Hematopoietic multipotent progenitor cell treated with erythropoietin and hydrocortisone succinate and interleukin-3 and kit ligand, for 15 days (in vitro differentiated cells): Measurements from ENCODE around the gene DHRS4L2.
"Not testable (repeated sequence)": the region's sequence is repeated elsewhere in the genome, so short reads cannot be mapped to it uniquely, and the experiment has no call there.

ENCODE experiments used
- DNase-seq: peaks from one replicate; pipeline ENCODE4 v3.0.0-alpha.2; 2015; ENCODE audit warnings: low spot score

The DHRS4L2 gene

DNA sequence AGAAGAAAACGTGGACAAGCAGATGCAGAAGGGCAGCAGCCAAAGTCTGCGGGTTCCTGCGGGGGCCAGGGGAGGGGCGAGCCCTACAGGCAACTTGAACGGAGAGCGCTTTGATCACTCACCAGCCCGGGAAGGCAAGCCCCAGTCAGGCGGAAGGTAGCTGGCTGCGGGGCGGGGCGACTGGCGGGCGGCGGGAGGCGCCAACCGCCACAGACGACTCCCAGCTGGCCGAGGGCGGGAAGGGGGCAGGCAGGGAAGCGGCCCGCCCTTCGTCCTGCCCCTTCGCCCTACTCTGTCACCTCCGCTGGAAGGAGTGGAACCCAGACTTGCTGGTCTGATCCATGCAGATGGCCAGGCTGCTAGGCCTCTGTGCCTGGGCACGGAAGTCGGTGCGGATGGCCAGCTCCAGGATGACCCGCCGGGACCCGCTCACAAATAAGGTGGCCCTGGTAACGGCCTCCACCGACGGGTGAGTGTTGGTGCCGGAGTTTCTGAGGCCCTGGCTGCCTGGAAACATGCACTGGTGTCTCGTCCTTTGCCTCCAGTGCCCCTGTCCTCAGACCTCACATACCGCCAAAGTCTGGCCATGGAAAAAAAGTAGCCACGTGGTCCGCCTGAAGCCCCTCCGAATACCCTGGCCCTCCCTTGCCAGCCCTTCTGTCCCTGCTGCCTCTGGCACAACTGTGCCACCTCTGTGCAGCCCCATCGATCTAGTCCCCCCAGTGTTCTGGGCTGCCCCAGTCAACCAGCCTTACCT lies at the start of gene DHRS4L2:
DHRS4L2 (plus strand) TSS at position 323 of the 757 bp plus-strand sequence; CDS start at position 342, 19 bp downstream.
- peak; percentile 68 for DNase-seq

GRCh38 chr14:23939607-23940326 lies 49.0 kb upstream of the DHRS4L2 start:
- no peak for DNase-seq

DNA sequence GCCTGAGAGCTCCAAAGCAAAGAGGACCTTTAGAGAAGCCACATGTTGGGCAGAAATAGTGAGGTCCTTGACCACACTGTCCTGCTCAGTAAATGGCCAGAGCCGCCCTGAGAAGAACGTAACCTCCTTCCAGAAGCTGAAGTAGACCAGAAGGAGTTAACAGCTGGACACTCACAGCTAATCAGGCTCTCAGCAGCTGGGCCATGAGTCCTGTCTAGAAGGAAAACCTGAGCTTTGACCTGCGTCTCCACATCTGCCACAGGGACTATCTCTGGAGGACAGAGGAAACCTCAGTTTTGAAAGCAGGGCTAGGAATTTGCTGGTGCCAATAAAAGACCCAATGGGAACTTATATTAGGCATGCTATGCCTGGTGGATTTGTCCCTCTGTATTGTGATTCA lies 47.5 kb upstream of the DHRS4L2 start:
- DNase-seq, result no peak

- no peak for DNase-seq
Measured at GRCh38 chr14:23941669-23942068, 47.1 kb upstream of the DHRS4L2 start.

DNA sequence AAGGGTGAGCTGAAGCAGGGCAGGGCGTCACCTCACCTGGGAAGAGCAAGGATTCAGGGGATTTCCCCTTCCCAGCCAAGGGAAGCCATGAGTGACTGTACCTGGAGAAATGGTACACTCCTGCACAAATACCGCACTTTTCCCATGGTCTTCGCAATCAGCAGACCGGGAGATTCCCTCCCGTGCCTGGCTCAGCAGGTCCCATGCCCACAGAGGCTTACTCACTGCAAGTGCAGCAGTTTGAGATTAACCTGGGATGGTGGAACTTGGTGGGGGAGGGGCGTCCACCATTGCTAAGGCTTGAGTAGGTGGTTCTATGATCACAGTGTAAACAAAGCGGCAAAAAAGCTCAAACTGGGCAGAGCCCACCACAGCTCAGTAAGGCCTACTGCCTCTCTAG lies 46.1 kb upstream of the DHRS4L2 start:
- no peak for DNase-seq

DNA sequence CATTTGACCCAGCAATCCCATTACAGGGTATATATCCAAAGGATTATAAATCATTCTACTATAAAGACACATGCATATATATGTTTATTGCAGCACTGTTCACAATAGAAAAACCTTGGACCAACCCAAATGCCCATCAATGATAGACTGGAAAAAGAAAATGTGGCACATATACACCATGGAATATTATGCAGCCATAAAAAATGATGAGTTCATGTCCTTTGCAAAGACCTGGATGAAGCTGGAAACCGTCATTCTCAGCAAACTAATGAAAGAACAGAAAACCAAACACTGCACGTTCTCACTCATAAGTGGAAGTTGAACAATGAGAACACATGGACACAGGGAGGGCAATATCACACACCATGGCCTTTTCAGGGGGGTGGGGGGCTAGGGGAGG lies 39.7 kb upstream of the DHRS4L2 start:
- not testable (repeated sequence) for DNase-seq

DNA sequence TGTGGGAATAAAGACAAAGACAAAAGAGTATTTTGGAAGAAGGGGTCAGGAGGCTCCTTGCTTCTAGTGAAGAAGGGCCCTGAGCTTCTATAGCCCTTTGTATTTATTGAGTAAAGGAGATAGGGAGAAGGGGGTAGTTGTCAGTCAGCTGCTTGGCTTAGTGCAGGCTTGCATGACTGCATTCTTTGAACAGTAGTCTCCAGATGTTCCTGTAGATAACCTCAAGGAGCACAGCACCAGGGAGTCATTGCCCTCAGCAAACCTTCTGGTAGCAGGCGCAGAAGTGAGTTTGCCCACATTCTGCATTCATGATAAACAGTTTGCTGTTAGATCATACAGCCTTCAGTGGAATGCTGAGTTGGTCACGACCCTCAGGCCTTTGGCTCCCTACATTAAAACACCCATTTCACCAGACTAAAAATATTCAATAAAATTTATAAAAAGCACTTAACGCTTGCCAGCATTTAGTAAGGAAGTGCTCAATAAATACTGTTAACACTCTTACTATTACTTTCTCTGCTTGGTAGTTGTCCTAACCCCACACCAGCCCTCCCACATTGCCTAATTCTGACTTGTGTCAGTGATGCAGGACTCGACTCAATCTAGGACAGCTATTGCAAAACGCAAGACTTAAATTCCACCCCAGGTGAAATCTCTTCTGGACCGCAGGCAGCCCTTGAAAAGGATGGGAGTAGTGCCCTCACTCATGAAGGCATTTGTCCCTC lies 38.2 kb upstream of the DHRS4L2 start:
- DNase-seq, result no peak

DNA sequence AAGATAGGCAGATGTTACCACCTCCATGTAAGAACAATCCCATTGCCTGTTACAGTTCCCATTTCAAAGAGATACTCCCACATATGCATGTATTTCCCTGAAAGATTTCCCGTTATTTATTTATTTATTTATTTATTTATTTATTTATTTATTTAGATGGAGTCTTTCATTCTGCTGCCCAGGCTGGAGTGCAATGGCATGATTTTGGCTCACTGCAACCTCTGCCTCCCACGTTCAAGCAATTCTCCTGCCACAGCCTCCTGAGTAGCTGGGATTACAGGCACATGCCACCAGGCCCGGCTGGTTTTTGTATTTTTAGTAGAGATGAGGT lies 37.6 kb upstream of the DHRS4L2 start:
- DNase-seq, result not testable (repeated sequence)

- no peak for DNase-seq
Measured at GRCh38 chr14:23951590-23952201, 37.0 kb upstream of the DHRS4L2 start.

DNA sequence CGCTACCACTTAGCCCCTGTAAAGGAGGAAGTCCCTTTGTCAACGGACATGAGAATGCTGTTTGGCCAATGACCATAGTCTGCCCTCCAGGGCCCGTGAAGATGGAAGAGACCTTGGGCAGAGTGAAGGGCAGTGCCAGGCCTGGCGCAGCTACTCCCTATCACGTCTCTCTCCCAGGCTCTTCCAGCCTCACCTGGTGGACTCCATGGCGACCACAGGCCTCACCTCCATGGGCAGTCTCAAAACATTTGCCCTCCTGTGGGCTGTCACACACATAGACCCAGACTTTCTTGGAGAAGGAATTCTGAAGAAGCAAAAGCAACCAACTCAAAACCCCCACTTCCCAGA lies 35.6 kb upstream of the DHRS4L2 start:
- not testable (repeated sequence) for DNase-seq

DNA sequence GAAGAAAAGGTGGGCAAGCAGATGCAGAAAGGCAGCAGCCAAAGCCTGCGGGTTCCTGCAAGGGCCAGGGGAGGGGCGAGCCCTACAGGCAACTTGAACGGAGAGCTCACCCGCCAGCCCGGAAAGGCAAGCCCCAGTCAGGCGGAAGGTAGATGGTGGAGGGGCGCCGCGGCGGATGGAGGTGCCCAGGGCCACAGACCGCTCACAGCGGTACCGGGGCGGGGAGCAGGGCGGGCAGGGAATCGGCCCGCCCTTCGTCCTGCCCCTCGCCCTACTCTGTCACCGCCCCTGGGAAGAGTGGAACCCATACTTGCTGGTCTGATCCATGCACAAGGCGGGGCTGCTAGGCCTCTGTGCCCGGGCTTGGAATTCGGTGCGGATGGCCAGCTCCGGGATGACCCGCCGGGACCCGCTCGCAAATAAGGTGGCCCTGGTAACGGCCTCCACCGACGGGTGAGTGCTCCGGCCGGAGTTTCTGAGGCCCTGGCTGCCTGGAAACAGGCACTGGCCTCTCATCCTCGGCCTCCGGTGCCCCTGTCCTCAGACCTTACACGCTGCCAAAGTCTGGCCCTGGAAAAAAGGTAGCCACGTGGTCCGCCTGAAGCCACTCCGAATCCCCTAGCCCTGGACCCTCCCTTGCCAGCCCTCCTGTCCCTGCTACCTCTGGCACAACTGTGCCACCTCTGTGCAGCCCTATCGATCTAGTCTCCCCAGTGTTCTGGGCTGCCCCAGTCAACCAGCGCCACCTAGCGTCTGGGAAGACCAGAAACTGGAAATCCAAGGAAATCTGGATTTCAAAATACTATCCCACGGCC lies 35.1 kb upstream of the DHRS4L2 start, which contains the start of gene DHRS4:
DHRS4 (plus strand) TSS at position 307 of the 815 bp plus-strand sequence; CDS start at position 326, 19 bp downstream.
- DNase-seq, result peak; percentile 81

GRCh38 chr14:23954279-23954614 lies 34.5 kb upstream of the DHRS4L2 start:
- DNase-seq, result not testable (repeated sequence)

DNA sequence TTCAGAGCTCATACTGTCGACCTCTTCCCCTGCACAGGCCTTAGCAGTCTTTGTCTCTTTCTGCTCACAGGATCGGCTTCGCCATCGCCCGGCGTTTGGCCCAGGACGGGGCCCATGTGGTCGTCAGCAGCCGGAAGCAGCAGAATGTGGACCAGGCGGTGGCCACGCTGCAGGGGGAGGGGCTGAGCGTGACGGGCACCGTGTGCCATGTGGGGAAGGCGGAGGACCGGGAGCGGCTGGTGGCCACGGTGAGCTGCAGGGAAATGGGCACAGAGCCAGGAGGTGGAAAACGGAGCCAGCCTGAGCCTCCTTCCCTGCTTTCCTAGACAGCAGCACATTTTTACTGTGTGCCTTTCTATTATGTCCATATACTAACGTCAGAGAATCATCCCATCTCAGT lies 33.8 kb upstream of the DHRS4L2 start:
- not testable (repeated sequence) for DNase-seq

GRCh38 chr14:23955811-23956210 lies 32.9 kb upstream of the DHRS4L2 start:
- DNase-seq, result not testable (repeated sequence)

DNA sequence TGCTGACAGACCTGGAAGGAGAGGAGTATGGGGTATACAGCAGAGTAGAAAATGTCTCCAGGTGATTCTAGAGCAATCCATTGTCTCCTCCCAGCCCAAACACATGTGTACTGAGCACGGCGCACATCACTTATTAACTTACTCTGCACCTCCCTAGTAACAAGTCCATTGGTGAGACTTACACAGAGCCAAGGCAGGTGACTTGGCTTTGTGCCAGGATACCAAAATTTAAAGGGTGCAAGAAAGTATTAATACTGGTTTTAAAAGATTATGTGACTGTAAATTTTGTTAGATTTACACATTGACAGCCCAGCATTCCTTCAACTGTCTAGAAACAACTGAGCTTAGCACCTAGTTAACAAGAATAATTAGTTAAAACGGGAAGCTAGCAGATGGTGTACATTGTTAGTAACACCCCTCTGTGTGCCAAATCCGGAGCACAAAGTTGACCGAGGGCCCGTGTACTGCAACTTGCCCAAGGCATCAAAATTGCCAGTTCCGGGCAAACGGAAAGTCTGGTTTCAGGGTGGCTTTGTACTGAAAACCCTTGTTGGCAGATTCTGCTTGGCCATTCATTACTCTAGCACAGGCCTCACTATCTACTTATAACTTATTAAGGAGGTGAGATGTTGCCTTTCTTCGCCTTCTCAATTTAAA lies 30.7 kb upstream of the DHRS4L2 start:
- not testable (repeated sequence) for DNase-seq

GRCh38 chr14:23960899-23961298 lies 27.8 kb upstream of the DHRS4L2 start:
- DNase-seq, result not testable (repeated sequence)

DNA sequence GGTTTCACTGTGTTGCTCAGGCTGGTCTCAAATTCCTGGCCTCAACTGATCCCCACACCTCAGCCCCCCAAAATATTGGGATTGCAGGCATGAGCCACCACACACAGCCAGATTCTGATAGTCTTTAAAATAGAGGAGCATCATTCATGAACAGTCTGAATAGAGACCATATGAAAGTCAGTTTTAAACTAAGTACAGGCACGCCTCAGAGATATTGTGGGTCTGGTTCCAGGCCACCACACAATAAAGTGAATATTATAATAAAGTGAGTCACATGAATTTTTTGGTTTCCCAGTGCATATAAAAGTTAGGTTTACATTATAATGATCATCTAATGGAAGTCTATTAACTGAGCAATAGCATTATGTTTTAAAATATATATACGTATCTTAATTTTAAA lies 27.0 kb upstream of the DHRS4L2 start:
- not testable (repeated sequence) for DNase-seq

GRCh38 chr14:23969130-23969480 lies 19.6 kb upstream of the DHRS4L2 start:
- DNase-seq, result not testable (repeated sequence)

GRCh38 chr14:23969481-23970282 lies 19.0 kb upstream of the DHRS4L2 start:
- not testable (repeated sequence) for DNase-seq

- not testable (repeated sequence) for DNase-seq
Measured at GRCh38 chr14:23970283-23970659, 18.5 kb upstream of the DHRS4L2 start.
